HG03060 (cell line): ENCODE measurements around the gene ARHGAP24.
"Not testable (repeated sequence)": the region's sequence is repeated elsewhere in the genome, so short reads cannot be mapped to it uniquely, and the experiment has no call there.

Experiments used
- ATAC-seq: cut with Tn5 transposase; IDR thresholded peaks from one replicate; pipeline ENCODE4 v1.9.1; 2021; ENCODE audit warnings: low read depth, moderate number of reproducible peaks; ENCODE audit not compliant: unreplicated experiment

Gene ARHGAP24

GRCh38 chr4:85514783-85515182 lies 39.8 kb downstream of the ARHGAP24 start:
- ATAC-seq = no peak

- no peak for ATAC-seq
These were observed 40.8 kb downstream of the ARHGAP24 start for GRCh38 chr4:85515701-85516100.

- ATAC-seq = not testable (repeated sequence)
These were observed 43.6 kb downstream of the ARHGAP24 start for GRCh38 chr4:85518526-85518925.

GRCh38 chr4:85520765-85521749 lies 46.1 kb downstream of the ARHGAP24 start:
- ATAC-seq = no peak

GRCh38 chr4:85522277-85522676 lies 47.3 kb downstream of the ARHGAP24 start:
- ATAC-seq = peak; percentile 60

- ATAC-seq = no peak
These were observed 47.9 kb downstream of the ARHGAP24 start for GRCh38 chr4:85522836-85523235.

- no peak for ATAC-seq
These were observed 52.9 kb downstream of the ARHGAP24 start for GRCh38 chr4:85527815-85528214.

GRCh38 chr4:85531560-85532341 lies 56.8 kb downstream of the ARHGAP24 start:
- ATAC-seq = no peak

- ATAC-seq = no peak
These were observed 59.2 kb downstream of the ARHGAP24 start for GRCh38 chr4:85534120-85534519.

GRCh38 chr4:85543832-85544231 lies 68.9 kb downstream of the ARHGAP24 start:
- no peak for ATAC-seq

GRCh38 chr4:85544751-85545150 lies 69.8 kb downstream of the ARHGAP24 start:
- no peak for ATAC-seq

GRCh38 chr4:85548116-85548515 lies 73.2 kb downstream of the ARHGAP24 start:
- no peak for ATAC-seq

GRCh38 chr4:85548841-85549240 lies 73.9 kb downstream of the ARHGAP24 start:
- no peak for ATAC-seq

- no peak for ATAC-seq
These were observed 80.3 kb downstream of the ARHGAP24 start for GRCh38 chr4:85555206-85555605.

- no peak for ATAC-seq
These were observed 81.3 kb downstream of the ARHGAP24 start for GRCh38 chr4:85556283-85556682.

GRCh38 chr4:85557016-85557901 lies 82.3 kb downstream of the ARHGAP24 start:
- peak; percentile 81 for ATAC-seq

- no peak for ATAC-seq
These were observed 91.0 kb downstream of the ARHGAP24 start for GRCh38 chr4:85565761-85566480.

- no peak for ATAC-seq
These were observed 94.9 kb downstream of the ARHGAP24 start for GRCh38 chr4:85569730-85570299.

GRCh38 chr4:85570388-85570787 lies 95.4 kb downstream of the ARHGAP24 start:
- ATAC-seq = no peak
